HL-60 (cell line): ENCODE results near the gene NEK2.

Experiments
- CTCF ChIP-seq: IDR thresholded peaks from one replicate; pipeline ENCODE4 v1.5.1; 2011; ENCODE audit warnings: low read length, control low read depth, inconsistent platforms; ENCODE audit not compliant: insufficient read depth
- GABPA ChIP-seq: IDR thresholded peaks from 2 replicates; pipeline ENCODE4 v1.6.1; 2012; ENCODE audit warnings: low read depth
- POLR2AphosphoS5 ChIP-seq: IDR thresholded peaks from 2 replicates; pipeline ENCODE4 v1.6.1; 2012; ENCODE audit warnings: low read depth
- SPI1 ChIP-seq: IDR thresholded peaks from 2 replicates; pipeline ENCODE4 v1.6.1; 2012; ENCODE audit warnings: low read depth, mild to moderate bottlenecking, borderline replicate concordance
- TF ChIP-seq, protein P1 (sequence below): IDR thresholded peaks from 2 replicates; pipeline ENCODE4 v1.6.1; 2012; ENCODE audit warnings: low read depth; ENCODE audit not compliant: insufficient replicate concordance

GRCh38 chr1:211635597-211636205, 39.7 kb downstream of the NEK2 start:
- TF ChIP-seq, protein P1, sequence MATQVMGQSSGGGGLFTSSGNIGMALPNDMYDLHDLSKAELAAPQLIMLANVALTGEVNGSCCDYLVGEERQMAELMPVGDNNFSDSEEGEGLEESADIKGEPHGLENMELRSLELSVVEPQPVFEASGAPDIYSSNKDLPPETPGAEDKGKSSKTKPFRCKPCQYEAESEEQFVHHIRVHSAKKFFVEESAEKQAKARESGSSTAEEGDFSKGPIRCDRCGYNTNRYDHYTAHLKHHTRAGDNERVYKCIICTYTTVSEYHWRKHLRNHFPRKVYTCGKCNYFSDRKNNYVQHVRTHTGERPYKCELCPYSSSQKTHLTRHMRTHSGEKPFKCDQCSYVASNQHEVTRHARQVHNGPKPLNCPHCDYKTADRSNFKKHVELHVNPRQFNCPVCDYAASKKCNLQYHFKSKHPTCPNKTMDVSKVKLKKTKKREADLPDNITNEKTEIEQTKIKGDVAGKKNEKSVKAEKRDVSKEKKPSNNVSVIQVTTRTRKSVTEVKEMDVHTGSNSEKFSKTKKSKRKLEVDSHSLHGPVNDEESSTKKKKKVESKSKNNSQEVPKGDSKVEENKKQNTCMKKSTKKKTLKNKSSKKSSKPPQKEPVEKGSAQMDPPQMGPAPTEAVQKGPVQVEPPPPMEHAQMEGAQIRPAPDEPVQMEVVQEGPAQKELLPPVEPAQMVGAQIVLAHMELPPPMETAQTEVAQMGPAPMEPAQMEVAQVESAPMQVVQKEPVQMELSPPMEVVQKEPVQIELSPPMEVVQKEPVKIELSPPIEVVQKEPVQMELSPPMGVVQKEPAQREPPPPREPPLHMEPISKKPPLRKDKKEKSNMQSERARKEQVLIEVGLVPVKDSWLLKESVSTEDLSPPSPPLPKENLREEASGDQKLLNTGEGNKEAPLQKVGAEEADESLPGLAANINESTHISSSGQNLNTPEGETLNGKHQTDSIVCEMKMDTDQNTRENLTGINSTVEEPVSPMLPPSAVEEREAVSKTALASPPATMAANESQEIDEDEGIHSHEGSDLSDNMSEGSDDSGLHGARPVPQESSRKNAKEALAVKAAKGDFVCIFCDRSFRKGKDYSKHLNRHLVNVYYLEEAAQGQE, result no peak
- TF ChIP-seq CTCF, result no peak
- no peak for TF ChIP-seq POLR2AphosphoS5
- no peak for TF ChIP-seq GABPA
- TF ChIP-seq SPI1, result no peak
